Measurements from ENCODE around the gene CCT2.

DNA sequence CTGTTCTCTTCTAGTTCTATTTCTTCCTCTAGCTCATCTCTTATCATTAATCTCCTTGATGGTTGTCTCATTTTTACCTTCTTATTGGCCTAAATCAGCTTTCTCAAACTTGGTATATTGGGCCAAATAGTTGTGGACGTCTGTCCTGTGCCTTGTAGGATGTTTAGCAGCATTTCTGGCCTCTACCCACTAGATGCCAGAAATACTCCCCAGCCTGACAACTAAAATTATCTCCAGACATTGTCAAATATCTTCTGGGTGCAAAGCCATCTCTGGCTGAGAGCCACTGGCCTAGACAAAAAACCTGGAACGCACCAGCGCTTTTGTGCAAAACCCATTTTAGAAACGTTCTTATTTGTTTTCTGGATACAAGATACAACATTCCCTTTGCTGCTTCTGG, 64.3 kb downstream of the CCT2 start:
- TF ChIP-seq NANOG (IDR thresholded peaks at IDR 0.05; ENCODE audit: insufficient read depth, low read depth, low read length, poor library complexity, severe bottlenecking) (no peak), EP300 (IDR thresholded peaks at IDR 0.05; ENCODE audit: borderline replicate concordance in 1 of 2, low read depth in 2 of 2, low read length in 2 of 2) (no peak), ZNF274 (IDR thresholded peaks at IDR 0.05; ENCODE audit: borderline replicate concordance, extremely low read depth, low read length) (no peak), PHF8 (conservative IDR thresholded peaks at IDR 0.05; ENCODE audit: low read depth, low read length) (no peak), KDM4A (IDR thresholded peaks at IDR 0.05; ENCODE audit: low read depth, low read length, severe bottlenecking) (no peak), JUND (IDR thresholded peaks at IDR 0.05; ENCODE audit: low read length) (no peak), KDM1A (IDR thresholded peaks at IDR 0.05; ENCODE audit: borderline replicate concordance, low read length) (no peak), CHD2 (IDR thresholded peaks at IDR 0.05; ENCODE audit: low read length) (no peak), POLR2A (IDR thresholded peaks at IDR 0.05; ENCODE audit: control extremely low read depth in 1 of 2, low read depth in 2 of 2, low read length in 2 of 2) (no peak), JUN (IDR thresholded peaks at IDR 0.05; ENCODE audit: low read depth, low read length) (no peak), TAF1 (IDR thresholded peaks at IDR 0.05; ENCODE audit: low read depth, low read length) (no peak)
- TF ChIP-seq, protein P1, sequence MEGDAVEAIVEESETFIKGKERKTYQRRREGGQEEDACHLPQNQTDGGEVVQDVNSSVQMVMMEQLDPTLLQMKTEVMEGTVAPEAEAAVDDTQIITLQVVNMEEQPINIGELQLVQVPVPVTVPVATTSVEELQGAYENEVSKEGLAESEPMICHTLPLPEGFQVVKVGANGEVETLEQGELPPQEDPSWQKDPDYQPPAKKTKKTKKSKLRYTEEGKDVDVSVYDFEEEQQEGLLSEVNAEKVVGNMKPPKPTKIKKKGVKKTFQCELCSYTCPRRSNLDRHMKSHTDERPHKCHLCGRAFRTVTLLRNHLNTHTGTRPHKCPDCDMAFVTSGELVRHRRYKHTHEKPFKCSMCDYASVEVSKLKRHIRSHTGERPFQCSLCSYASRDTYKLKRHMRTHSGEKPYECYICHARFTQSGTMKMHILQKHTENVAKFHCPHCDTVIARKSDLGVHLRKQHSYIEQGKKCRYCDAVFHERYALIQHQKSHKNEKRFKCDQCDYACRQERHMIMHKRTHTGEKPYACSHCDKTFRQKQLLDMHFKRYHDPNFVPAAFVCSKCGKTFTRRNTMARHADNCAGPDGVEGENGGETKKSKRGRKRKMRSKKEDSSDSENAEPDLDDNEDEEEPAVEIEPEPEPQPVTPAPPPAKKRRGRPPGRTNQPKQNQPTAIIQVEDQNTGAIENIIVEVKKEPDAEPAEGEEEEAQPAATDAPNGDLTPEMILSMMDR (IDR thresholded peaks at IDR 0.05; ENCODE audit: control extremely low read depth in 1 of 3, insufficient read depth in 1 of 3, low read depth in 1 of 3, low read length in 3 of 3): no peak
- TF ChIP-seq, protein P2, sequence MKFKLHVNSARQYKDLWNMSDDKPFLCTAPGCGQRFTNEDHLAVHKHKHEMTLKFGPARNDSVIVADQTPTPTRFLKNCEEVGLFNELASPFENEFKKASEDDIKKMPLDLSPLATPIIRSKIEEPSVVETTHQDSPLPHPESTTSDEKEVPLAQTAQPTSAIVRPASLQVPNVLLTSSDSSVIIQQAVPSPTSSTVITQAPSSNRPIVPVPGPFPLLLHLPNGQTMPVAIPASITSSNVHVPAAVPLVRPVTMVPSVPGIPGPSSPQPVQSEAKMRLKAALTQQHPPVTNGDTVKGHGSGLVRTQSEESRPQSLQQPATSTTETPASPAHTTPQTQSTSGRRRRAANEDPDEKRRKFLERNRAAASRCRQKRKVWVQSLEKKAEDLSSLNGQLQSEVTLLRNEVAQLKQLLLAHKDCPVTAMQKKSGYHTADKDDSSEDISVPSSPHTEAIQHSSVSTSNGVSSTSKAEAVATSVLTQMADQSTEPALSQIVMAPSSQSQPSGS (IDR thresholded peaks at IDR 0.05; ENCODE audit: low read length): no peak
- TF ChIP-seq, protein P3, sequence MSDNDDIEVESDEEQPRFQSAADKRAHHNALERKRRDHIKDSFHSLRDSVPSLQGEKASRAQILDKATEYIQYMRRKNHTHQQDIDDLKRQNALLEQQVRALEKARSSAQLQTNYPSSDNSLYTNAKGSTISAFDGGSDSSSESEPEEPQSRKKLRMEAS (IDR thresholded peaks at IDR 0.05): no peak
